Thyroid gland (tissue), 4 donors: Measurements from ENCODE around the gene ADAMTSL2.

Experiments
- CTCF ChIP-seq, 6 experiments: fragments of 200-600 bp in 3 of 6; fragments of 450-650 bp in 3 of 6; sonication (generic) in 3 of 6; IDR thresholded peaks; one replicate each; pipeline ENCODE4 v1.5.1; 2016 to 2019; ENCODE audit warnings: antibody characterized with exemption in 6 of 6, mild to moderate bottlenecking in 2 of 6, inconsistent platforms in 1 of 6, moderate library complexity in 1 of 6
- POLR2A ChIP-seq, 2 donors: fragments of 450-650 bp; IDR thresholded peaks; one replicate each; pipeline ENCODE4 v1.6.1; 2017; ENCODE audit warnings: antibody characterized with exemption in 2 of 2, mild to moderate bottlenecking in 2 of 2, moderate library complexity in 1 of 2

- no peak for TF ChIP-seq POLR2A (IDR thresholded peaks at IDR 0.05)
- no peak for TF ChIP-seq CTCF (IDR thresholded peaks at IDR 0.05)
Measured at GRCh38 chr9:133492061-133493021, 42.2 kb upstream of the ADAMTSL2 start.
